ENCODE measurements around the gene ERFE. TPM values are rescaled to one million over a fixed set of nuclear protein-coding genes. Genes with fewer than 3 reads are reported as not detected.

Gene ERFE
- total RNA-seq, 1 donor from 2014 or later = 0.41 TPM

DNA sequence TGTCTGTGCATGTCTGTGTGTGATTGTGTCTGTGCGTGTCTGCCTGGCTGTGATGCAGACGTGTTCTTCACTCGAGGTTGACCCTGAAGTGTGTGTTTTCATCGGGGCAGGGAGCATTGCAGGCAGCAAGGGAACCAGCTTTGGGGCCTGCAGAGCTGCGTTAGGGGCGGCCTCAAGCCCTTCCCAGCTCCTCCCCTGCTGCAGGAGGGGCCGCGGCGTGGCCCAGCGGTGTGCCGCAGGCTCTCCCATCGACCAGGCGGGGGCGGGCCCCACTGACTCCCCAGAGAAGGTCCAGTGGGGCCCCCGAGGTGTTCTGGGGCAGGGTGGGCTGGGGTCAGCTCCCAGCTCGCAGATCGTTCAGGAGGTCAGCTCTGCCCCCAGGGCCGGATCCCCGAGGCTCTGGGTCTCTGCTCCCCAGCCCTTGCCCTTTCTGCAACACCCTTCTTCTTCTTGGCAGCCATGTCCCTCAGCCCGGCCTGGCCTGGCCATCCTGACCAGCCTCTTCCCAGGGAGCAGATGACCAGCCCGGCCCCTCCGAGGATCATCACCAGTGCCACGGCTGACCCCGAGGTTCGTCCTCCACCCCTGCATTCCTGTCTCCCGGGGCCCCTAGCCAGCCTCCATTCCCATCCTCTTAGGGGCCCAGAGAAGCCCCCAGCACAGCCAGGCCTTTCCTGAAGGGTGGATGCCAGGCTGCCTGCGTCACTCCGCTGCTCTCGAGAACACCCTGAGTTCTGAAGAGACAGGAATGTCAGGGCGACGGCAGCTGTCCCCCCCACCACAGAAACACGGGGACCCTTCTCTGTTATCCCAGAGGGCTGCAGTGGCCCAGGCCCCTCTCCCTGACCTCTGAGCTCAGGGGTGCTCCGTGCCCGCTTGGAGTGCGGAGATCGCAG is 31.4 kb upstream of the ERFE start:
- no peak overlapping the region for H3K27ac Mint-ChIP-seq (ENCODE audit: unreplicated experiment)

DNA sequence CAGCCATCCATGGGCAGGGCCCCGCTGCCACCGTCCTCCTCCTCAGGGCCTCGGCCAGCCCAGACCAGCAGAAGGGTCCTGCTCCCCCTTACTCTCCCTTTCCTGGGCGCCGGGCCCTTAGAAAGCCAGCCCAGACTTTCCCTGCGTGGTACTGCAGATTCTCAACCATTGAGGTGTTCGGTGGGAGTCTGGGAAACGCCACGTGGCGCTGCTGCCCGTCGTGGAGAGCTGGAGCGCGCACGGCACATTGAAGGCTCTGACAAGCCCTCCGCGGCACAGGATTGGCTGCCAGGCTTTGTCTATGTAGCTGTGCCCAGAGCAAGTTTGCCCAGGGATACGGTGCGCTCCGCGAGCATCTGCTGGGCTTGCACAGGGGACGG is 30.7 kb upstream of the ERFE start:
- Mint-ChIP-seq H3K27ac (ENCODE audit: unreplicated experiment) (no peak overlapping the region), H3K4me1 (ENCODE audit: unreplicated experiment) (no peaks in the 10 kb centered on the region), H3K9me3 (ENCODE audit: unreplicated experiment) (no peaks in the 10 kb centered on the region), H3K36me3 (ENCODE audit: low read depth, unreplicated experiment) (no peaks in the 10 kb centered on the region), H3K4me3 (ENCODE audit: unreplicated experiment) (no peak overlapping the region), H3K27me3 (ENCODE audit: unreplicated experiment) (peaks cover 10% of the 10 kb centered on the region)
- DNase-seq (ENCODE audit: low spot score) = no peak
- TF ChIP-seq CTCF (IDR thresholded peaks at IDR 0.05; ENCODE audit: unreplicated experiment) = no peak

More for the DNA sequence above, 31.4 kb upstream of the ERFE start:
- H3K4me3 Mint-ChIP-seq (ENCODE audit: unreplicated experiment) = no peak overlapping the region
- no peak for DNase-seq (ENCODE audit: low spot score)
- TF ChIP-seq CTCF (IDR thresholded peaks at IDR 0.05; ENCODE audit: unreplicated experiment) = no peak
- H3K9me3 Mint-ChIP-seq (ENCODE audit: unreplicated experiment) = no peaks in the 10 kb centered on the region
- H3K36me3 Mint-ChIP-seq (ENCODE audit: low read depth, unreplicated experiment) = no peaks in the 10 kb centered on the region
- peaks cover 8% of the 10 kb centered on the region for H3K27me3 Mint-ChIP-seq (ENCODE audit: unreplicated experiment)
- no peaks in the 10 kb centered on the region for H3K4me1 Mint-ChIP-seq (ENCODE audit: unreplicated experiment)

GRCh38 chr2:238128534-238129001 is 30.2 kb upstream of the ERFE start:
- no peaks in the 10 kb centered on the region for H3K36me3 Mint-ChIP-seq (ENCODE audit: low read depth, unreplicated experiment)
- TF ChIP-seq CTCF (IDR thresholded peaks at IDR 0.05; ENCODE audit: unreplicated experiment) = no peak
- no peaks in the 10 kb centered on the region for H3K4me1 Mint-ChIP-seq (ENCODE audit: unreplicated experiment)
- no peak overlapping the region for H3K4me3 Mint-ChIP-seq (ENCODE audit: unreplicated experiment)
- no peaks in the 10 kb centered on the region for H3K9me3 Mint-ChIP-seq (ENCODE audit: unreplicated experiment)
- H3K27me3 Mint-ChIP-seq (ENCODE audit: unreplicated experiment) = peaks cover 12% of the 10 kb centered on the region
- H3K27ac Mint-ChIP-seq (ENCODE audit: unreplicated experiment) = no peak overlapping the region
- DNase-seq (ENCODE audit: low spot score) = no peak

GRCh38 chr2:238129166-238130010 is 29.4 kb upstream of the ERFE start:
- Mint-ChIP-seq H3K4me1 (ENCODE audit: unreplicated experiment) (no peaks in the 10 kb centered on the region), H3K27ac (ENCODE audit: unreplicated experiment) (no peak overlapping the region), H3K36me3 (ENCODE audit: low read depth, unreplicated experiment) (no peaks in the 10 kb centered on the region), H3K9me3 (ENCODE audit: unreplicated experiment) (no peaks in the 10 kb centered on the region), H3K27me3 (ENCODE audit: unreplicated experiment) (peaks cover 9% of the 10 kb centered on the region), H3K4me3 (ENCODE audit: unreplicated experiment) (no peak overlapping the region)
- DNase-seq (ENCODE audit: low spot score) = no peak
- TF ChIP-seq CTCF (IDR thresholded peaks at IDR 0.05; ENCODE audit: unreplicated experiment) = no peak
